ENCODE data around the gene BTNL3. TPM values are rescaled to one million over a fixed set of nuclear protein-coding genes. Genes with fewer than 3 reads are reported as not detected.

BTNL3 gene
- total and polyA plus RNA-seq, 2 donors (not counting 3 experiments of a cell fraction or from before 2014, with no cell fraction given), result not detected

DNA sequence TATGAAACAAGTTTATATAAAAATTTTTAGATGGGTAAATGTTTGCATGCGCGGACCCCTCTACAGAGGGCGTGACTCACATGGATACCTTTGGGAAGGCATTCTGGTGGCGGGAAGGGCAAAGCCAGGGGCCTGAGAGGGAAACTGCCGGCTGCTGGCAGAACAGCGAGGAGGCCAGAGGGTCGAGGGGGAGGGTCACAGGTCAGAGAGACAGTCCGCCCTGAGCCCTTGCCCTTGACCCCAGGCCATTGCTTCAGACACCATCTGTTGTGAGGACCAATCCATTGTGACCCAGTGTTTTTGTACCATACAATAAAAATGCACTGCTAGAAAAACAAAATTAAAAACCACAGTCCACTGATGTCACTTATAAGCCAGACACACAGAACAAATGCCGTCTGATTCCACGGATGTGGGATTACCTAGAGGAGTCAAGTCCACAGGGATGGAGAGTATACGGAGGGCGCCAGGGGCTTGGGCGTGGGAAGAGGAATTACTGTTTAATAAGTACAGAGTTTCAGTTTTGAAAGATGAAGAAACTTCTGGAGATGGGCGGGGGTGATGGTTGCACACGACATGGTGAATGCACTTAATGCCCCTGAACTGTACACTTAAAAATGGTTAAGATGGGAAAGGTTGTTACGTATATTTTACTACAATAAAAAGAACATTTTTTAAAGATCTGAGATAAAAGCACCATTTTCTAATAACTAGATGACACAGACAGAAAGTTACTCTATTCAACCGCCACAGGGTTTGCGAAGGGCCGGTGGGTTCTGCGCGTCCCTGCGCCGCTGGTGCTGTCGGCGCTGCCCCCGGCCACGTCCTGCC lies 63.4 kb downstream of the BTNL3 start:
- dilution Hi-C loops (cut with MboI; ENCODE audit: extremely low pct_ligation_motif_present, low sequenced_read_pairs), result no loop called here
- ChIA-PET POLR2A (no interaction called here), CTCF (no interaction called here)
- Histone ChIP-seq H2AFZ (ENCODE audit: low read depth, low read length) (peak overlapping the region; percentile 44), H4K20me1 (replicated peaks; ENCODE audit: control insufficient read depth, extremely low read depth, insufficient read depth, low read length) (no peaks in the 10 kb centered on the region), H3K36me3 (ENCODE audit: control insufficient read depth in 2 of 2, extremely low read depth in 1 of 2, insufficient read depth in 2 of 2, low read length in 2 of 2) (no peaks in the 10 kb centered on the region), H3K9me3 (replicated peaks; ENCODE audit: control insufficient read depth, insufficient read depth, low read length) (no peaks in the 10 kb centered on the region), H3K4me3 (replicated peaks in 1 of 3; ENCODE audit: insufficient read depth in 1 of 3, low read depth in 1 of 3, low read length in 3 of 3) (peak overlapping the region in 1 of 3 experiments; percentile 35), H3K27ac (ENCODE audit: insufficient read depth, low read depth, low read length) (no peak overlapping the region), H3K4me2 (ENCODE audit: insufficient read depth, low read length) (peak overlapping the region; percentile 22), H3K9me1 (replicated peaks; ENCODE audit: control insufficient read depth, extremely low read depth, insufficient read depth, low read length) (no peaks in the 10 kb centered on the region), H3K27me3 (ENCODE audit: control insufficient read depth in 2 of 2, insufficient read depth in 2 of 2, low read length in 2 of 2) (peaks cover 20 to 33% of the 10 kb centered on the region in 2 experiments), H3K79me2 (ENCODE audit: control insufficient read depth, insufficient read depth, low read length) (no peaks in the 10 kb centered on the region), H3K4me1 (ENCODE audit: control insufficient read depth, extremely low read depth, insufficient read depth, low read length) (peaks cover 3% of the 10 kb centered on the region), H3K9ac (replicated peaks; ENCODE audit: extremely low read depth, insufficient read depth, low read length) (no peak overlapping the region)
- FAIRE-seq (no peak), DNase-seq (ENCODE audit: low read depth, low spot score) (no peak)
- BruUV-seq (replicated peaks), result no TSS peak
- intact Hi-C loops (cut with micrococcal nuclease), result loop anchor here (5.0 kb wide), 1 partner anchor 265 kb away; no protein-coding TSS in a partner anchor
- TF ChIP-seq MYC (IDR thresholded peaks at IDR 0.05; ENCODE audit: low read depth, low read length), result no peak
- no peak for TF ChIP-seq POLR2A (IDR thresholded peaks at IDR 0.05; ENCODE audit: low read depth, low read length)
- no peak for TF ChIP-seq EZH2 (IDR thresholded peaks at IDR 0.05; ENCODE audit: borderline replicate concordance, low read depth, low read length, severe bottlenecking)
- TF ChIP-seq FOS (IDR thresholded peaks at IDR 0.05; ENCODE audit: borderline replicate concordance, insufficient read depth, low read length), result no peak
- TF ChIP-seq GATA2 (IDR thresholded peaks at IDR 0.05; ENCODE audit: insufficient read depth, insufficient read length, low read depth, low read length), result no peak
